Islet of Langerhans (tissue), 1 donor: ENCODE data around the gene CMPK1.

Source experiments
- FAIRE-seq: peaks from one replicate; lab custom pipeline; 2011; peaks lifted over from hg19 to GRCh38; lab: Jason Lieb, UNC

CMPK1 gene

GRCh38 chr1:47396671-47397196 lies 63.1 kb downstream of the CMPK1 start:
- FAIRE-seq, result no peak

GRCh38 chr1:47399138-47399845 lies 65.7 kb downstream of the CMPK1 start:
- FAIRE-seq, result no peak

- FAIRE-seq, result no peak
These were observed 66.2 kb downstream of the CMPK1 start for GRCh38 chr1:47399846-47400155.

GRCh38 chr1:47401761-47402160 lies 68.2 kb downstream of the CMPK1 start:
- FAIRE-seq, result no peak

GRCh38 chr1:47402591-47402990 lies 69.0 kb downstream of the CMPK1 start:
- no peak for FAIRE-seq

GRCh38 chr1:47403321-47403910 lies 69.8 kb downstream of the CMPK1 start:
- no peak for FAIRE-seq

GRCh38 chr1:47405697-47406096 lies 72.1 kb downstream of the CMPK1 start:
- no peak for FAIRE-seq

- no peak for FAIRE-seq
These were observed 73.4 kb downstream of the CMPK1 start for GRCh38 chr1:47406966-47407365.

GRCh38 chr1:47407481-47407880 lies 73.9 kb downstream of the CMPK1 start:
- no peak for FAIRE-seq

GRCh38 chr1:47409311-47410067 lies 75.9 kb downstream of the CMPK1 start:
- FAIRE-seq, result no peak

GRCh38 chr1:47410068-47410455 lies 76.5 kb downstream of the CMPK1 start:
- no peak for FAIRE-seq

- no peak for FAIRE-seq
These were observed 77.8 kb downstream of the CMPK1 start for GRCh38 chr1:47411436-47411835.

GRCh38 chr1:47412437-47412836 lies 78.8 kb downstream of the CMPK1 start:
- no peak for FAIRE-seq

- no peak for FAIRE-seq
These were observed 82.2 kb downstream of the CMPK1 start, which contains the start of gene FOXE3 for GRCh38 chr1:47415728-47416318. Gene FOXE3 (plus strand): TSS chr1:47416285. CDS start chr1:47416316, 31 bp downstream.

- no peak for FAIRE-seq
These were observed 83.0 kb downstream of the CMPK1 start for GRCh38 chr1:47416319-47417169.

- no peak for FAIRE-seq
These were observed 83.8 kb downstream of the CMPK1 start for GRCh38 chr1:47417170-47418044.

GRCh38 chr1:47418122-47418521 lies 84.5 kb downstream of the CMPK1 start:
- no peak for FAIRE-seq

- FAIRE-seq, result no peak
These were observed 85.2 kb downstream of the CMPK1 start for GRCh38 chr1:47418681-47419325.

- FAIRE-seq, result no peak
These were observed 87.0 kb downstream of the CMPK1 start for GRCh38 chr1:47420547-47420946.

- FAIRE-seq, result no peak
These were observed 90.3 kb downstream of the CMPK1 start for GRCh38 chr1:47423872-47424271.
